GM12874 (cell line): ENCODE results near the gene CUX1.

Experiments used
- CTCF ChIP-seq: IDR thresholded peaks from 2 replicates; pipeline ENCODE4 v1.5.1; 2011; ENCODE audit warnings: low read depth, mild to moderate bottlenecking, control low read depth, low read length, moderate library complexity; ENCODE audit not compliant: insufficient read depth

The CUX1 gene

GRCh38 chr7:101988513-101988912, 171.1 kb downstream of the CUX1 start:
- no peak for TF ChIP-seq CTCF

- TF ChIP-seq CTCF: no peak
Measured at GRCh38 chr7:101989101-101989500, 171.7 kb downstream of the CUX1 start.

GRCh38 chr7:101990811-101991418, 173.5 kb downstream of the CUX1 start:
- TF ChIP-seq CTCF: no peak

- no peak for TF ChIP-seq CTCF
Measured at GRCh38 chr7:101991860-101992259, 174.4 kb downstream of the CUX1 start.

GRCh38 chr7:101993311-101993710, 175.9 kb downstream of the CUX1 start:
- TF ChIP-seq CTCF: no peak

GRCh38 chr7:101995121-101995520, 177.7 kb downstream of the CUX1 start:
- TF ChIP-seq CTCF: no peak

GRCh38 chr7:101996131-101996691, 178.8 kb downstream of the CUX1 start:
- TF ChIP-seq CTCF: no peak
